IgD-negative memory B cell (primary cell): Measurements from ENCODE around the gene RSRC1. TPM values are rescaled to one million over a fixed set of nuclear protein-coding genes. Genes with fewer than 3 reads are reported as not detected.
"Not testable (repeated sequence)": the region's sequence is repeated elsewhere in the genome, so short reads cannot be mapped to it uniquely, and the experiment has no call there.

Experiments used
- H3K27ac Mint-ChIP-seq, 3 donors: one replicate each; pipeline ENCODE4 v1.8.0; 2020 to 2022; ENCODE audit warnings: mild to moderate bottlenecking in 3 of 3, mixed read lengths in 3 of 3, moderate library complexity in 1 of 3
- H3K27me3 Mint-ChIP-seq: one replicate; pipeline ENCODE4 v1.8.0; 2021; ENCODE audit warnings: mixed read lengths
- H3K36me3 Mint-ChIP-seq: one replicate; pipeline ENCODE4 v1.8.0; 2020; ENCODE audit warnings: mild to moderate bottlenecking, mixed read lengths
- H3K4me1 Mint-ChIP-seq, 3 donors: one replicate each; pipeline ENCODE4 v1.8.0; 2020 to 2022; ENCODE audit warnings: mixed read lengths in 3 of 3, mild to moderate bottlenecking in 1 of 3
- H3K4me3 Mint-ChIP-seq, 4 donors: one replicate each; pipeline ENCODE4 v1.8.0; 2020 to 2022; ENCODE audit warnings: mild to moderate bottlenecking in 4 of 4, mixed read lengths in 4 of 4, moderate library complexity in 3 of 4
- H3K9me3 Mint-ChIP-seq, 3 donors: one replicate each; pipeline ENCODE4 v1.8.0; 2020 to 2021; ENCODE audit warnings: mixed read lengths in 3 of 3, mild to moderate bottlenecking in 1 of 3
- polyA plus RNA-seq: library from polyadenylated mRNA; unstranded; fragments of 300-500 nt; fragmentation: Illumina TruSeq; gene quantifications from one replicate; pipeline ENCODE4 v1.2.3, GENCODE V29; 2021

The RSRC1 gene
- polyA plus RNA-seq, 1 donor from 2014 or later: 42.3 TPM

GRCh38 chr3:158200955-158201354 is 91.1 kb downstream of the RSRC1 start:
- Mint-ChIP-seq H3K4me3 (peak overlapping the region in 1 of 4 donors; percentile 43), H3K27me3 (no peaks in the 10 kb centered on the region), H3K4me1 (peaks cover under 1 to 9% (median 2%) of the 10 kb centered on the region in 3 donors), H3K27ac (no peak overlapping the region), H3K9me3 (peaks cover 3 to 36% (median 22%) of the 10 kb centered on the region in 3 donors), H3K36me3 (peaks cover 37% of the 10 kb centered on the region)

GRCh38 chr3:158205324-158205723 is 95.4 kb downstream of the RSRC1 start:
- H3K4me1 Mint-ChIP-seq: peaks cover 2 to 6% (median 5%) of the 10 kb centered on the region in 3 donors
- no peak overlapping the region for H3K27ac Mint-ChIP-seq
- H3K4me3 Mint-ChIP-seq: no peak overlapping the region
- no peaks in the 10 kb centered on the region for H3K27me3 Mint-ChIP-seq
- peaks cover 5 to 15% (median 13%) of the 10 kb centered on the region in 3 donors for H3K9me3 Mint-ChIP-seq
- peaks cover 33% of the 10 kb centered on the region for H3K36me3 Mint-ChIP-seq

- Mint-ChIP-seq H3K27ac (no peak overlapping the region), H3K4me3 (no peak overlapping the region), H3K9me3 (peaks cover 5 to 8% (median 6%) of the 10 kb centered on the region in 3 donors), H3K27me3 (no peaks in the 10 kb centered on the region), H3K4me1 (peaks cover 2 to 6% (median 5%) of the 10 kb centered on the region in 3 donors), H3K36me3 (peaks cover 35% of the 10 kb centered on the region)
Measured at GRCh38 chr3:158205994-158206393, 96.1 kb downstream of the RSRC1 start.

- H3K36me3 Mint-ChIP-seq: peaks cover 22% of the 10 kb centered on the region
- no peaks in the 10 kb centered on the region for H3K27me3 Mint-ChIP-seq
- H3K9me3 Mint-ChIP-seq: peaks cover 0 to 4% (median 0%) of the 10 kb centered on the region in 3 donors
- no peak overlapping the region for H3K27ac Mint-ChIP-seq
- H3K4me3 Mint-ChIP-seq: no peak overlapping the region
- H3K4me1 Mint-ChIP-seq: peaks cover 1 to 6% (median 5%) of the 10 kb centered on the region in 3 donors
Measured at GRCh38 chr3:158210067-158210466, 100.2 kb downstream of the RSRC1 start.

- H3K27me3 Mint-ChIP-seq: no peaks in the 10 kb centered on the region
- H3K4me3 Mint-ChIP-seq: no peak overlapping the region
- peaks cover 9% of the 10 kb centered on the region for H3K36me3 Mint-ChIP-seq
- H3K27ac Mint-ChIP-seq: no peak overlapping the region
- H3K4me1 Mint-ChIP-seq: peaks cover 0 to 4% (median 1%) of the 10 kb centered on the region in 3 donors
- H3K9me3 Mint-ChIP-seq: no peaks in the 10 kb centered on the region
Measured at GRCh38 chr3:158213461-158213860, 103.6 kb downstream of the RSRC1 start.

- Mint-ChIP-seq H3K27me3 (no peaks in the 10 kb centered on the region), H3K27ac (no peak overlapping the region), H3K36me3 (peaks cover 3% of the 10 kb centered on the region), H3K4me3 (no peak overlapping the region), H3K4me1 (peaks cover 0 to 4% (median 2%) of the 10 kb centered on the region in 3 donors), H3K9me3 (no peaks in the 10 kb centered on the region)
Measured at GRCh38 chr3:158217992-158218391, 108.1 kb downstream of the RSRC1 start.

- Mint-ChIP-seq H3K36me3 (peaks cover 8% of the 10 kb centered on the region), H3K27me3 (no peaks in the 10 kb centered on the region), H3K4me3 (no peak overlapping the region), H3K27ac (no peak overlapping the region), H3K4me1 (peaks cover 1 to 5% (median 3%) of the 10 kb centered on the region in 3 donors), H3K9me3 (no peaks in the 10 kb centered on the region)
Measured at GRCh38 chr3:158220575-158220974, 110.7 kb downstream of the RSRC1 start.

- no peak overlapping the region for H3K4me3 Mint-ChIP-seq
- peaks cover 1 to 5% (median 3%) of the 10 kb centered on the region in 3 donors for H3K4me1 Mint-ChIP-seq
- peaks cover 8% of the 10 kb centered on the region for H3K36me3 Mint-ChIP-seq
- H3K27me3 Mint-ChIP-seq: no peaks in the 10 kb centered on the region
- H3K27ac Mint-ChIP-seq: no peak overlapping the region
- no peaks in the 10 kb centered on the region for H3K9me3 Mint-ChIP-seq
Measured at GRCh38 chr3:158221426-158221825, 111.5 kb downstream of the RSRC1 start.

- H3K27ac Mint-ChIP-seq: no peak overlapping the region
- no peak overlapping the region for H3K4me3 Mint-ChIP-seq
- no peaks in the 10 kb centered on the region for H3K9me3 Mint-ChIP-seq
- peaks cover 15% of the 10 kb centered on the region for H3K36me3 Mint-ChIP-seq
- no peaks in the 10 kb centered on the region for H3K27me3 Mint-ChIP-seq
- peaks cover 1 to 5% (median 3%) of the 10 kb centered on the region in 3 donors for H3K4me1 Mint-ChIP-seq
Measured at GRCh38 chr3:158226429-158226828, 116.5 kb downstream of the RSRC1 start.

- not testable (repeated sequence) for H3K9me3 Mint-ChIP-seq, H3K4me1 Mint-ChIP-seq, H3K4me3 Mint-ChIP-seq, H3K27ac Mint-ChIP-seq, H3K27me3 Mint-ChIP-seq
- H3K36me3 Mint-ChIP-seq: peaks cover 15% of the 10 kb centered on the region
Measured at GRCh38 chr3:158228942-158229341, 119.1 kb downstream of the RSRC1 start.

- Mint-ChIP-seq H3K9me3 (peaks cover 2 to 6% (median 3%) of the 10 kb centered on the region in 3 donors), H3K4me3 (no peak overlapping the region), H3K27me3 (no peaks in the 10 kb centered on the region), H3K36me3 (peaks cover 34% of the 10 kb centered on the region), H3K4me1 (peaks cover 0 to 3% (median 0%) of the 10 kb centered on the region in 3 donors), H3K27ac (no peak overlapping the region)
Measured at GRCh38 chr3:158233791-158234190, 123.9 kb downstream of the RSRC1 start.

- Mint-ChIP-seq H3K27ac (peak overlapping the region in 1 of 3 donors; percentile 17), H3K27me3 (no peaks in the 10 kb centered on the region), H3K36me3 (peaks cover 18% of the 10 kb centered on the region), H3K4me3 (no peak overlapping the region), H3K4me1 (peaks cover 10 to 18% (median 14%) of the 10 kb centered on the region in 3 donors), H3K9me3 (peaks cover 5 to 23% (median 7%) of the 10 kb centered on the region in 3 donors)
Measured at GRCh38 chr3:158244274-158244673, 134.4 kb downstream of the RSRC1 start.

- Mint-ChIP-seq H3K4me3 (no peak overlapping the region), H3K9me3 (peaks cover 3 to 24% (median 13%) of the 10 kb centered on the region in 3 donors), H3K27me3 (no peaks in the 10 kb centered on the region), H3K4me1 (peaks cover 14 to 24% (median 22%) of the 10 kb centered on the region in 3 donors), H3K27ac (peak overlapping the region in 1 of 3 donors; percentile 39), H3K36me3 (peaks cover 25% of the 10 kb centered on the region)
Measured at GRCh38 chr3:158247288-158247687, 137.4 kb downstream of the RSRC1 start.

- no peak overlapping the region for H3K27ac Mint-ChIP-seq
- peaks cover 14 to 30% (median 22%) of the 10 kb centered on the region in 3 donors for H3K4me1 Mint-ChIP-seq
- H3K36me3 Mint-ChIP-seq: peaks cover 32% of the 10 kb centered on the region
- no peaks in the 10 kb centered on the region for H3K27me3 Mint-ChIP-seq
- H3K9me3 Mint-ChIP-seq: peaks cover 4 to 30% (median 14%) of the 10 kb centered on the region in 3 donors
- peak overlapping the region in 1 of 4 donors; percentile 35 for H3K4me3 Mint-ChIP-seq
Measured at GRCh38 chr3:158248261-158248660, 138.4 kb downstream of the RSRC1 start.

- no peak overlapping the region for H3K27ac Mint-ChIP-seq
Measured at GRCh38 chr3:158249183-158249582, 139.3 kb downstream of the RSRC1 start.

GRCh38 chr3:158258619-158259018 is 148.7 kb downstream of the RSRC1 start:
- peak overlapping the region in 2 of 4 donors; percentile 24 to 42 for H3K4me3 Mint-ChIP-seq
- H3K27me3 Mint-ChIP-seq: no peaks in the 10 kb centered on the region
- H3K36me3 Mint-ChIP-seq: peaks cover 19% of the 10 kb centered on the region
- H3K9me3 Mint-ChIP-seq: peaks cover 0 to 27% (median 3%) of the 10 kb centered on the region in 3 donors
- H3K27ac Mint-ChIP-seq: no peak overlapping the region
- H3K4me1 Mint-ChIP-seq: peaks cover 2 to 8% (median 3%) of the 10 kb centered on the region in 3 donors

More at GRCh38 chr3:158249183-158249582, 139.3 kb downstream of the RSRC1 start:
- Mint-ChIP-seq H3K36me3 (peaks cover 28% of the 10 kb centered on the region), H3K9me3 (peaks cover 4 to 30% (median 16%) of the 10 kb centered on the region in 3 donors), H3K27me3 (no peaks in the 10 kb centered on the region), H3K4me3 (no peak overlapping the region), H3K4me1 (peaks cover 14 to 30% (median 22%) of the 10 kb centered on the region in 3 donors)
